CD4-positive, CD25-positive, alpha-beta regulatory T cell (primary cell): Measurements from ENCODE around the gene HOXC13. TPM values are rescaled to one million over a fixed set of nuclear protein-coding genes. Genes with fewer than 3 reads are reported as not detected.

Experiments
- ATAC-seq, 2 donors: fragments of 150-1000 bp; cut with Tn5 transposase; one replicate each; pipeline ENCODE4 v1.10.0; 2021; ENCODE audit warnings: low read depth in 2 of 2, moderate number of reproducible peaks in 2 of 2, moderate library complexity in 1 of 2
- DNase-seq, 3 donors: peaks; one replicate each; pipeline versions ENCODE4 v3.0.0 to v3.0.0-alpha.2; 2012 to 2022; ENCODE audit warnings: mixed read lengths in 1 of 3
- H3K27ac ChIP-seq: one replicate; pipeline ENCODE4 v1.7.0; 2013; ENCODE audit warnings: mild to moderate bottlenecking, low read length; ENCODE audit not compliant: insufficient read depth, poor library complexity, severe bottlenecking
- H3K27me3 ChIP-seq: one replicate; pipeline ENCODE4 v1.7.0; 2013; ENCODE audit warnings: low read length; ENCODE audit not compliant: control insufficient read depth, insufficient read depth
- H3K36me3 ChIP-seq: one replicate; pipeline ENCODE4 v1.7.0; 2013; ENCODE audit warnings: mild to moderate bottlenecking, low read length, moderate library complexity; ENCODE audit not compliant: control insufficient read depth, insufficient read depth
- H3K4me1 ChIP-seq: 2 replicates; pipeline ENCODE4 v1.7.0; 2013; ENCODE audit warnings: mild to moderate bottlenecking, low read length; ENCODE audit not compliant: insufficient read depth, control insufficient read depth, poor library complexity, severe bottlenecking
- H3K4me3 ChIP-seq: one replicate; pipeline ENCODE4 v1.7.0; 2013; ENCODE audit warnings: low read depth, mild to moderate bottlenecking, low read length, moderate library complexity
- H3K9me3 ChIP-seq, 2 experiments: 1 replicate in 1 of 2; 2 replicates in 1 of 2; pipeline ENCODE4 v1.7.0; 2013; ENCODE audit warnings: low read length in 2 of 2, mild to moderate bottlenecking in 1 of 2, moderate library complexity in 1 of 2; ENCODE audit not compliant: control insufficient read depth in 2 of 2
- H3K27ac Mint-ChIP-seq, 3 donors: one replicate each; pipeline ENCODE4 v1.8.0; 2020 to 2022; ENCODE audit warnings: mild to moderate bottlenecking in 3 of 3, mixed read lengths in 3 of 3, moderate library complexity in 2 of 3
- H3K27me3 Mint-ChIP-seq: one replicate; pipeline ENCODE4 v1.8.0; 2022; ENCODE audit warnings: mild to moderate bottlenecking, mixed read lengths
- H3K36me3 Mint-ChIP-seq: one replicate; pipeline ENCODE4 v1.8.0; 2020; ENCODE audit warnings: mixed read lengths
- H3K4me1 Mint-ChIP-seq, 4 donors: one replicate each; pipeline ENCODE4 v1.8.0; 2020 to 2022; ENCODE audit warnings: mixed read lengths in 4 of 4, mild to moderate bottlenecking in 1 of 4
- H3K4me3 Mint-ChIP-seq, 4 donors: one replicate each; pipeline ENCODE4 v1.8.0; 2020 to 2022; ENCODE audit warnings: mild to moderate bottlenecking in 4 of 4, mixed read lengths in 4 of 4, moderate library complexity in 3 of 4
- H3K9me3 Mint-ChIP-seq, 7 donors: one replicate each; pipeline ENCODE4 v1.8.0; 2020 to 2022; ENCODE audit warnings: mixed read lengths in 7 of 7, mild to moderate bottlenecking in 3 of 7, moderate library complexity in 2 of 7
- polyA plus RNA-seq, 4 donors: library from polyadenylated mRNA; unstranded; fragments of 300-500 nt; fragmentation: Illumina TruSeq; gene quantifications; one replicate each; pipeline ENCODE4 v1.2.3, GENCODE V29; 2021
- total RNA-seq: library from RNA; stranded (reverse); gene quantifications from one replicate; pipeline ENCODE4 v1.2.3, GENCODE V29; 2022

HOXC13 gene
- total and polyA plus RNA-seq, 5 donors from 2014 or later: not detected

- Histone ChIP-seq H3K4me3 (no peak overlapping the region), H3K27ac (no peak overlapping the region), H3K27me3 (peaks cover 67% of the 10 kb centered on the region), H3K36me3 (no peaks in the 10 kb centered on the region), H3K9me3 (no peaks in the 10 kb centered on the region), H3K4me1 (peaks cover 35% of the 10 kb centered on the region)
- peak overlapping the region in 1 of 4 donors; percentile 59 for H3K4me3 Mint-ChIP-seq
- H3K36me3 Mint-ChIP-seq: no peaks in the 10 kb centered on the region
- H3K27ac Mint-ChIP-seq: no peak overlapping the region
- no peak for ATAC-seq
- peaks cover 21 to 65% (median 37%) of the 10 kb centered on the region in 4 donors for H3K4me1 Mint-ChIP-seq
- DNase-seq: no peak
- H3K27me3 Mint-ChIP-seq: peaks cover 100% of the 10 kb centered on the region
- H3K9me3 Mint-ChIP-seq: peaks cover 0 to 4% (median 0%) of the 10 kb centered on the region in 7 donors
These were observed 52.4 kb downstream of the HOXC13 start for GRCh38 chr12:53991077-53991460.

DNA sequence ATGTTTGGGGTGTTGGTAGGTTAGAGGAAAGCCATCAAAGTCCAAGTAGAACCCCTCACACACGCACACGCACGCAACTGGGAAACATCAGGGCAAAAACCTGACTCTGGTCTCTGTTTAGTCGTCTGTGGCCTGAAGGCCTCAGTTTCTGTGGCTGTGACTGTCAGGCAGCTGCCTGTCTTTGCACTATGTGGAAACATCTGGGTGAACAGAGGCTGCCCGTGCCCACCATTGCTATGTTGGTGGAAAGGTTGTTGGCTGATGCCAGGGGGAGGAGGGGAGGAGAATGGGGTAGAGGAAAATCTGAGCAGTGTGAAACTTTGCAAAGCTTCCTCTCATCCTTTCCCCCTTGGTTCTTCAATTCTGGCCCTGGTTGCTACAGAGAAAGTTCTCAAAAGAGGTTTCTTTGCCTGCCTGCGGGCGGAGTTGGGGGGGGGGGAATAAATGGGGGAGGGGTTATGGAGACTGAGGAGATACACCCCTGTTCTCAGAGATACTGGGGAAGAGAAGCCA, 53.8 kb downstream of the HOXC13 start:
- H3K36me3 ChIP-seq: no peaks in the 10 kb centered on the region
- Mint-ChIP-seq H3K27me3 (peaks cover 100% of the 10 kb centered on the region), H3K4me1 (peaks cover 21 to 64% (median 32%) of the 10 kb centered on the region in 4 donors), H3K4me3 (peak overlapping the region in 1 of 4 donors; percentile 20), H3K9me3 (peaks cover 0 to 4% (median 0%) of the 10 kb centered on the region in 7 donors), H3K27ac (no peak overlapping the region), H3K36me3 (no peaks in the 10 kb centered on the region)
- H3K27ac ChIP-seq: no peak overlapping the region
- H3K27me3 ChIP-seq: peaks cover 54% of the 10 kb centered on the region
- H3K4me1 ChIP-seq: peaks cover 41% of the 10 kb centered on the region
- ATAC-seq: no peak
- no peak overlapping the region for H3K4me3 ChIP-seq
- H3K9me3 ChIP-seq: no peaks in the 10 kb centered on the region
- DNase-seq: no peak

DNA sequence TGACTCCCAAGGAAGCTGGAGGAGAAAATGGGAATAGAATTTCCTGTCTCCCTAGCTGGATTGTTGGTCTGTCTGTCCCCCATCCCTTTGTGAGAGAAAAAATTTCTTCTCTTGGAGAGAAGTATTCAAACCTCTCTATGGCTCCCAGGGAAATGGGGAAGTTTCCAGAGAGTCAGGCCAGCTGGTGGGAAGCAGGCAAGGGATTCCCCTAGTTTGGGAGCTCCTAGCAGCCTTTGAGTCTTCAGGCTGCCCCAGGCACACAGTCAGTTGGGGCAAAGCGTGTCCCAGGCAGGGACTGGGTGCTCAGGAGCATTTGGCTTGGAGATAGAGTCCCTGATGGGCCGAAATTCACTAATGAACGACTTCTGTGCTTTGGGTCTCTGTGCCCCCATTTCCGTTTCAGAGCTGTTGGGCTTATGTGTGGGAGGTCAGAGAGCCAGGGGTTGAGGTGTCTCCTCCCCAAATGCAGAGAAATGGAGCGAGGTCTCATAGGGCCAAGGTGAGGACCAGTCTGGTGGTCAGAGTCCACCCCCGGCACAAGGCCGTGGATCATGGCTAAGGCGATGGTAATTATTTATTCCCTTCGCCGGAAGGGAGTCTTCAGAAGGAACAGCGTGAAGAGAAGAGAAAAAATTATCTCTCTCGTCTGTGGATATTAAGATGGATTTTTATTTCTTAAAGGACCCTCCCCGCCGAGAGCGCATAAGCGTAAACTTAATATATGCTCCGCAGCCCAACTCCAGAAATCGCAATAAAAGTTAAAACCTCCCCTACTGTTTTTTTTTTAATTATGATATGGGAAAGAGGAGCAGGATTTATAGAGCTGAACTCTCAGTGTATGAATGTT, 54.8 kb downstream of the HOXC13 start:
- ATAC-seq (no peak), DNase-seq (no peak)
- Mint-ChIP-seq H3K27me3 (peaks cover 100% of the 10 kb centered on the region), H3K9me3 (peaks cover 0 to 5% (median 0%) of the 10 kb centered on the region in 7 donors), H3K27ac (peak overlapping the region in 2 of 3 donors; percentile 60 to 93), H3K36me3 (no peaks in the 10 kb centered on the region), H3K4me1 (peaks cover 21 to 68% (median 28%) of the 10 kb centered on the region in 4 donors), H3K4me3 (peak overlapping the region; percentile 71 to 82 (median 76))
- Histone ChIP-seq H3K4me1 (peaks cover 45% of the 10 kb centered on the region), H3K27ac (no peak overlapping the region), H3K36me3 (no peaks in the 10 kb centered on the region), H3K9me3 (no peaks in the 10 kb centered on the region), H3K27me3 (peaks cover 50% of the 10 kb centered on the region), H3K4me3 (no peak overlapping the region)

DNA sequence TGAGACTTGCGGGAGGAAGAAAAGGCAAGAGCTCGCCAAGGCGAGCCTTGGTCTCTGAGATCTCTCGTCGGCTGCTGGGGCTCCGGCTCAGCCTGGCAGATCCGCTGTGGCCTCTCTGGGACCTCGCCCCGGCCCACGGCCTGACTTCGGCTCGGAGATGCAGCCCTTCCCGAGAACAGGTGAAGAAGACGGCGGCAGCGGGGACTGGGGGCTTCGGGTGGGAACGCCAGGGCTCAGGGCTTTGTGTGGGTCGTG, 55.3 kb downstream of the HOXC13 start:
- peaks cover 41% of the 10 kb centered on the region for H3K4me1 ChIP-seq

GRCh38 chr12:53994264-53995001, 55.8 kb downstream of the HOXC13 start:
- Histone ChIP-seq H3K27ac (no peak overlapping the region), H3K36me3 (no peaks in the 10 kb centered on the region), H3K9me3 (no peaks in the 10 kb centered on the region), H3K4me1 (peaks cover 36% of the 10 kb centered on the region), H3K27me3 (peaks cover 48% of the 10 kb centered on the region), H3K4me3 (no peak overlapping the region)
- peaks cover 14 to 60% (median 21%) of the 10 kb centered on the region in 4 donors for H3K4me1 Mint-ChIP-seq
- H3K36me3 Mint-ChIP-seq: no peaks in the 10 kb centered on the region
- H3K9me3 Mint-ChIP-seq: peaks cover 0 to 5% (median 0%) of the 10 kb centered on the region in 7 donors
- H3K27ac Mint-ChIP-seq: peak overlapping the region in 1 of 3 donors; percentile 88
- peaks cover 100% of the 10 kb centered on the region for H3K27me3 Mint-ChIP-seq
- DNase-seq: no peak
- ATAC-seq: no peak
- peak overlapping the region; percentile 71 to 96 (median 78) for H3K4me3 Mint-ChIP-seq

More for the DNA sequence above, 55.3 kb downstream of the HOXC13 start:
- Mint-ChIP-seq H3K9me3 (peaks cover 0 to 5% (median 0%) of the 10 kb centered on the region in 7 donors), H3K4me3 (peak overlapping the region; percentile 71 to 82 (median 76)), H3K27me3 (peaks cover 100% of the 10 kb centered on the region), H3K4me1 (peaks cover 19 to 63% (median 25%) of the 10 kb centered on the region in 4 donors), H3K36me3 (no peaks in the 10 kb centered on the region), H3K27ac (peak overlapping the region in 1 of 3 donors; percentile 88)
- ATAC-seq: no peak
- DNase-seq: no peak
- Histone ChIP-seq H3K27ac (no peak overlapping the region), H3K4me3 (no peak overlapping the region), H3K36me3 (no peaks in the 10 kb centered on the region), H3K27me3 (peaks cover 51% of the 10 kb centered on the region), H3K9me3 (no peaks in the 10 kb centered on the region)

GRCh38 chr12:53995002-53995377, 56.4 kb downstream of the HOXC13 start:
- Mint-ChIP-seq H3K27me3 (peaks cover 100% of the 10 kb centered on the region), H3K27ac (no peak overlapping the region), H3K36me3 (no peaks in the 10 kb centered on the region), H3K4me3 (peak overlapping the region; percentile 71 to 96 (median 76)), H3K4me1 (peaks cover 10 to 59% (median 20%) of the 10 kb centered on the region in 4 donors), H3K9me3 (peaks cover 0 to 5% (median 0%) of the 10 kb centered on the region in 7 donors)
- DNase-seq (peak in 1 of 3 donors; percentile 31), ATAC-seq (no peak)
- no peak overlapping the region for H3K27ac ChIP-seq
- peaks cover 40% of the 10 kb centered on the region for H3K4me1 ChIP-seq
- peak overlapping the region; percentile 24 for H3K4me3 ChIP-seq
- no peaks in the 10 kb centered on the region for H3K9me3 ChIP-seq
- peaks cover 44% of the 10 kb centered on the region for H3K27me3 ChIP-seq
- no peaks in the 10 kb centered on the region for H3K36me3 ChIP-seq

DNA sequence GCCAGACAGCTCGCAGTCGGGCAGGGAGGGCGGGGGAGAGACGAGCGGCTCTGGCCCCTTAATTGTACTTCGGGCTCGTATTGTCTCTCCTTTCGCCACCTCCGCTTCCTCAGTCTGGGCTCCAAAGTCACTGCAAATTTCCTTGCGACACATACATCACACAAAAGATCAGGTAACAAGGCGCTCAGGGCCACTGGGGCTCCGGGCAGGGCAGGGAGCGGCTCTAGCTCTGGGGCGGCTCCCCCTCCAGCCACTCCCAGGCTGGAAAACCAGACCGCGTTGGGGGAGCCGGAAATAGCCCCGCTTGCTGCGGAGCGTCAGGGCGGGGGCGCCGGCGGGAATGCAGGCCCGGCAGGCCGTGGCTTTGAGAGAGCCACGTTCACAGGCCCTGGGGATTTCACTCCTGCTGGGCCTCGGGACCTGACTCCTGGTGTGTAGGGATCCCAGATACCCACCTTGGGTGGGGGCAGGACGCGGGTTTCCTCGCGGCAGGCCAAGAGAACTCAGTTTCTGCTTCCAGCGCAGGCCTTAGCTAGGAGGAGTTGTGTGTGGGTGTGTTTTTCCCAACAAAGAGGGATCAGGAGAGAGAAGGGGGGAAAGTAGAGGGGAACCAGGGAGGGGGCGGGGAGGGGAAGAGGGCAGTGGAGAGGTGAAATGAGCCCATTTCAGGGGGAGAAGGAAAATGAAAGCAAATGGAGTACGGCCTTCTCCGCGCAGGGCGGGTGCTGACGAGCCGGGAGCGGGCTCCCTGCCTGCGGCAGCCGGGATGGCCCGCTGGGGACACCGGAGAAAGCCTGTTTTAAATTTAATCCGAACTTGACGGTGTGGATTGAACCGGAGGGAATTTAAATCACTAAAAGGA, 57.0 kb downstream of the HOXC13 start:
- Mint-ChIP-seq H3K36me3 (no peaks in the 10 kb centered on the region), H3K4me1 (peaks cover 6 to 56% (median 18%) of the 10 kb centered on the region in 4 donors), H3K9me3 (peaks cover 0 to 3% (median 0%) of the 10 kb centered on the region in 7 donors), H3K4me3 (peak overlapping the region; percentile 71 to 96 (median 78)), H3K27me3 (peaks cover 99% of the 10 kb centered on the region), H3K27ac (peak overlapping the region in 1 of 3 donors; percentile 43)
- H3K27ac ChIP-seq: no peak overlapping the region
- H3K9me3 ChIP-seq: no peaks in the 10 kb centered on the region
- H3K4me1 ChIP-seq: peaks cover 47% of the 10 kb centered on the region
- ATAC-seq (peak in 1 of 2 donors; percentile 25), DNase-seq (no peak)
- H3K36me3 ChIP-seq: no peaks in the 10 kb centered on the region
- H3K4me3 ChIP-seq: peak overlapping the region; percentile 51
- peaks cover 41% of the 10 kb centered on the region for H3K27me3 ChIP-seq
